GM21786 (cell line): ENCODE results near the gene BCAT1.
A peak's percentile ranks its signal among the peaks of the same experiment; 100 is the strongest.
"Not testable (repeated sequence)": the region's sequence is repeated elsewhere in the genome, so short reads cannot be mapped to it uniquely, and the experiment has no call there.

ENCODE experiments used
- ATAC-seq: cut with Tn5 transposase; IDR thresholded peaks from one replicate; pipeline ENCODE4 v1.9.1; 2021; ENCODE audit not compliant: unreplicated experiment

BCAT1 gene

DNA sequence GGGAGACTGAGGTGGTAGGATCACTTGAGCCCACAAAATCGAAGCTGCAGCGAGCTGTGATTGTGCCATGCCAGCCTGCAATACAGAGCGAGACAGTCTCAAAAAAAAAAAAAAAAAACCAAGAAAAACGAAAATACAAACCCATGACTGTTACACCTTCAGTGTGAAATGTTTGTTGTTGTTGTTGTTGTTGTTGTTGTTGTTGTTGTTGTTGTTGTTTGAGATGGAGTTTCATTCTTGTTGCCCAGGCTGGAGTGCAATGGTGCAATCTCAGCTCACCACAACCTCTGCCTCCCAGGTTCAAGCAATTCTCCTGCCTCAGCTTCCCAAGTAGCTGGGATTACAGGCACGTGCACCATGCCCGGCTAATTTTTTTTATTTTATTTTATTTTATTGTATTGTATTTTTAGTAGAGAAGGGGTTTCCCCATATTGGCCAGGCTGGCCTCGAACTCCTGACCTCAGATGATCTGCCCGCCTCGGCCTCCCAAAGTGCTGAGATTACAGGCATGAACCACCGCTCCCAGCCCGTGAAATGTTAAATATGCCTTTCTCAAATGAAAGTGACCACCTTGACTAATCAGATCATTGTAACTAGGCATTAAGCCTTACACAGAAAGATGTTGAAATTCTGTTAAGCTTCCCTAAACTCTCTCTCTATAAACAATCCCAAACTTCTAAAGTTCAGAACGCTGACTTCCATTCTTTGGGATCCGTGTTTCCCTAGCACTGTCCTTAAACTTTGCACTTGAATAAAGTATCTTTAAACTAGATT is 20.2 kb downstream of the BCAT1 start:
- ATAC-seq: not testable (repeated sequence)

DNA sequence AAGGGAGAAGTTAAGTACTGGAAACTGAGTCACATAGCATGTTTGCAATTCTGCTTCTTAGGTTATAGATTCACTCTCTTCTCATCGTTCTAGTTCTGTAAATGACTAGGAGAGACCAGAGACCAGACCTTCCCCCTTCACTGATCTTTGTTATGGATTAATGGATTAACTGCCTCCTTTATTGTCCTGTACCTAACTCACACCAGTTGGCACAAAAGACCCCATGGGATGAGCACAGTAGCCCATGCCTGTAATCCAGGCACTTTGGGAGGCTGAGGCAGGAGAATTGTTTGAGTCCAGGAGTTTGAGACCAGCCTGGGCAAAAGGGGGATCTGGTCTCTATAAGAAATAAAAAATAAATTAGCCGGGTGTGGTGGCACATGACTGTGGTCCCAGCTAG is 20.8 kb downstream of the BCAT1 start:
- ATAC-seq: no peak

DNA sequence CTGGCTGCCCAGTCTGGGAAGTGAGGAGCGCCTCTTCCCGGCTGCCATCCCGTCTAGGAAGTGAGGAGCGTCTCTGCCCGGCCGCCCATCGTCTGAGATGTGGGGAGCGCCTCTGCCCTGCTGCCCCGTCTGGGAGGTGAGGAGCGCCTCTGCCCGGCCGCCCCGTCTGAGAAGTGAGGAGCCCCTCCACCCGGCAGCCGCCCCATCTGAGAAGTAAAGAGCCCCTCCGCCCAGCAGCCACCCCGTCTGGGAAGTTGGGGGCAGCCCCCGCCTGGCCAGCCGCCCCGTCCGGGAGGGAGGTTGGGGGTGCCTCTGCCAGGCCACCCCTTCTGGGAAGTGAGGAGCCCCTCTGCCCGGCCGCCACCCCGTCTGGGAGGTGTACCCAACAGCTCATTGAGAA is 22.8 kb downstream of the BCAT1 start:
- not testable (repeated sequence) for ATAC-seq

DNA sequence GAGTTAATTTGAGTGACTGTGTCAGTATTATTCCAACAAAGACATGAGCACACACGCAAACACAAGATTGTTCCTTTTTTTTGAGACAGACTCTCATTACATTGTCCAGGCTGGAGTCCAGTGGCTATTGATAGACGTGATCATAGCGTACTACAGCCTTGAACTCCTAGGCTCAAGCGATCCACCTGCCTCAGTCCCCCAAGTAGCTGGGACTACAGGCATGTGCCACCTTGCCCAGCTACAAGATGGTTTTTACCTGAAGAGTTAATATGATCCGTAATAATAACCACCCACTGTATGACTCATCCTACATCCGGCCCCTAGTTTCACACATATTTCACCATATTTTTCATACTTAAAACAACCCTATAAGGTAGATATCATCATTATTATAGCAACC is 26.8 kb downstream of the BCAT1 start:
- peak; percentile 62 for ATAC-seq

DNA sequence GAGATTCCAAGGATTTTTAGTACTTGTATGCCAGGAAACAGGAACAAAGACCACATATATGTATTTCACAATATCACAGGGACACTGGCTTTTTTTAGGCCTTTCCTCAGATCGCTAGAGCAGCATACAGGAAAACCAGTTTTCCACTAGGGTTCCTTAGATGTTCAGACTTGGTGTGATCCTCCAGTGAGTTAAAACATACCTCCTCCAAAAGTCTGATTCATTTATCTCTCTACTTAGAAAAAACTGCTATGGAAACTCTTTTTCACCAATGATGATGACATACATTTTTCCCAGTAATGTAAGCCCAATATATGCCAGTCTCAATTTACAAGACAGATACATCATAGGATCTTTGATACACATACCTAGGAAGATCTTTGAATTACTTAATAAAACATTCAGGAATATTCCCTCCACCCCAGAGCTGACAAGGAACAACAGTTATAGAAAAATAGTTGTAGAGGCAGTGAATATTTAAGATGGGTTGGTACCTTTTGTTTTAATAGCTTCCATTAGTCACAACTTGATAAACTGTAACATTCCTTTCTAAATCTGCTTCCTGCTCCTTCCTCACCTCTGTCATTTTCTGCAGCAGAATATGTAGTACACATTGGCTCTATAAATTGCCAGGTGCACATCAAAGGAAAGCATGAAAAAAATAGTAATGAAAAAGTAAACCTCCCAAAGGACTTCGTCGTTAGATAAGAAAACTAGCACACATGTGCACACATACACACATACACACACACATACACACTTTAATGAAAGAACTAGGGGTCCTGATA is 27.5 kb downstream of the BCAT1 start:
- ATAC-seq: no peak

DNA sequence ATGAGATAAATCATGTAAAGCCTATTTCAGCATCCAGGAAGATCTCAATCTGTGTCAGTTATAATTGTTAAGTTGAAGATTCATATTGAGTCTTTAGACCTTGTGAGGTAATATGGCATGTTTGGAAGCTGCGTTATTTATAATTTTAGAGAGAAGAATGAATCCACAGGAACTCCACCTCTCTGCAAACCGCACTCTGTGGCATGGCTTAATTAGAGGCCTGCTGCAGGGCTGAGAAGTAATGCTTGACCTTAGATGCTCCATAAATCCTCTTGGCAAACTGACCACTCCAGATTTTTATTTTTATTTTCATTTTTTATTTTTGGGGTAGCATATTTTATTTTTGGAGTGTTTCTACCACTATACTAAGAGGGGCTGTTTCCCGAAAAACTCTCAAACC is 28.8 kb downstream of the BCAT1 start:
- ATAC-seq: no peak

DNA sequence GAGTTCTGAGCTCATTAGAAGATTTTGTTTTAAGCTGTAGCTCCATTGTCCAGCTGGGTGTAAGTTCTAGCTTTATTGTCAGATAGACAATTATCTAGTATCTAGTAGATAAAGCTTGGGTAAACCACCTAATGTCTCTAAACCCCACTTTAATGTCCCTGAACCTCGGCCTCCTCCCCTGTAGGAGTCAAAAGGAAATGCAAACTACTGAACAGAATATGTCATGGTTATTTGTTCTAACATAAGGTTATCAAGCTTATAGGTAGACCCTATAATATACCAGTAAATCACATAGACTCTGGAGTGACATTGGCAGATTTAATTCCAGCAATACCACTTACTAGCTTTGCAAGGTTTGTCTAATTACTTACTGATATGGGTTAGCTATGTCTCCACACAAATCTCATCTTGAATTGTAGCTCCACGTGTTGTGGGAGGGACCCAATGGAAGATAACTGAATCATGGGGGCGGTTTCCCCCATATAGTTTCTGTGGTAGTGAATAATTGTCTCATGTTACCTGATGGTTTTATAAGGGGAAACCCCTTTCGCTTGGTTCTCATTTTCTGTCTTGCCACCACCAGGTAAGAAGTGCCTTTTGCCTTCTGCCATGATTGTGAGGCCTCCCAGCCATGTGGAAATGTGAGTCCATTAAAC is 29.4 kb downstream of the BCAT1 start:
- no peak for ATAC-seq

DNA sequence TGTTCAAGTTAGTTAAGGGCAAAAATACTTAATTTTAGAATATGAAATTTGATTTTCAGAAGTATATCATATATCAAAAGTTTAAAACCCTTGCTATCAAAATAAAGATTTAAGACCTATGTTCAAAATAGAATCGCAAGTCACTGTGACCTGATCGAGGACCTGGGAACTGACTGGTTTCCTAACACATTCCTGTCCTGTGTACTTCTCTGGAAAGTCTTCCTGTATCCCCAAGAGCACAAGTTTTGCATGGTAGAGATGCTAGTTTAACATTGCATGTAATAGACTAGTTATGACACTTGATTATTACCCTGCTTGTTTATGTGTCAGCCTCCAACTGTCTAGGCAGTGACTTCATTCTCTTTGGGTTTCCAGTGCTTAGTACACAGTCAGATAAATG is 30.3 kb downstream of the BCAT1 start:
- no peak for ATAC-seq

DNA sequence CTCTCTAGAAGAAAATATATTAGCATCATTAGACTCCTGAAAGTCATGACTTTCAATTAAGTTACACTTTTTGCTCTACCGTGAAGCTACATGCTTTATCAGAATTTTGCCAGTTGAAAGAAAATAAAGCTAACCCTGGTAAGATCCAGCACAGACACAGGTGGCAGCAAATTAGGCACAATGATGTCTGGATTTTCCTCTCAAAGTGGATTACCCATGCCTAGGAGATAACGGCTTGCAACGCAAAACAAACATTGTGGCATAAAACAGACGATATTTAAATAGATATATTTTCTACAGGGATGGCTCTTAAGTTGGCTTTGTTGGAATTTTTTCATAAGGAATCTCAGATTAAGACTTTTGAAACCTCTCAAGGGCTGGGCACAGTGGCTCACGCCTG is 33.4 kb downstream of the BCAT1 start:
- no peak for ATAC-seq

DNA sequence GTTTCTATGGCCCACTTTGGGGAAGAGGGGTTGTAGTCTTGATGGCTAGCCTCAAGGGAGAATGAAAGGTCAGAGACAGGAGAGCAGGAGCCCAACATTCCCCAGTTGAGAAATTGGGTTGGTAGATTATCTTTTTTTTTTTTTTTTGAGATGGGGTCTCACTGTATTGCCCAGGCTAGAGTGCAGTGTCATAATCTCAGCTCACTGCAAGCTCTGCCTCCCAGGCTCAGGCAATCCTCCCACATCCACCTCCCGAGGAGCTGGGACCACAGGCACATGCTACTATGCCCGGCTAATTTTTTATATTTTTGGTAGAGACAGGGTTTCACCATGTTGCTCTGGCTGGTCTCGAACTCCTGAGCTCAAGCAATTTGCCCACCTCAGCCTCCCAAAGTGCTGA is 34.9 kb downstream of the BCAT1 start:
- no peak for ATAC-seq

DNA sequence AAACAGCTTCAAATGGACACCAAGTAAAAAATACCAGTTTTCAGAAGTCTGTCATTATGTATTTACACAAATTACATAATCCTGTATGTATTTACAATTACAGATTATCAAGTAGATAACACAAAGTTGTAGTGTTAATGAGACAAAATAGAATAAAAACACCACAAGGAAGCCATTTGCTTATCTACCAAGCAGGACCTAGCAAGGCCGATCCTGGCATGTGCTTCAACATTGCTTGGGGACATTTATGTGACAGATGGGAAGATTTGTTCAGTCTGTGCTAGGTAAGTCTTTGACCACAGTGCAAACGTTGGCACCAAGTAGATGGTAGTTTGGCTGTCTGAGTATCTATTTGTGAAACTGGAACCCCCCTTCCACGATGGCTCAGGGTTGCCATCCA is 35.8 kb downstream of the BCAT1 start:
- no peak for ATAC-seq

DNA sequence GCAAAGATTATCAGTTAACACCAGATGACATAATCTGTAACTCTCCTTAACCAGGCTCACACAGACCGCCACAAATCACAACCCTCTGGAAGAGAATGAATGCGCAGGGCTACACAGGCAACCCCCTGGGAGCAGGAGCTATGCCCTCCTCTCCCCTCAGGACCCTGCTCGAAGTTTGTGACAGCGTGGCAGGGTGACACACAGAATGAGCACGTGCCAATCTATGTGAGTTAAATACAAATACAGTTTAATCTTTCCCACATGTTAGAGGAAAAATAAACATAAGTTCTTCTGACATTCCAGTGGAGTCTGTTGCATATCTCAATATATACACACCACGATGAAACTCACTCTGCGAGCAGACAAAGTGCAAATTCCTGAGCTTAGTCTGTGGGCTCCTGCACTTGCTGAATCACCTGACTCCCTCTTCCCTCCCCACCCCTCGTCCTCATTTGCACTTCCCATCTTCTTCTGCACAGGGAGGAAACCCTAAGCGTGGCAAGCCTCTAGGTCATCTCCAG is 37.6 kb downstream of the BCAT1 start:
- no peak for ATAC-seq

DNA sequence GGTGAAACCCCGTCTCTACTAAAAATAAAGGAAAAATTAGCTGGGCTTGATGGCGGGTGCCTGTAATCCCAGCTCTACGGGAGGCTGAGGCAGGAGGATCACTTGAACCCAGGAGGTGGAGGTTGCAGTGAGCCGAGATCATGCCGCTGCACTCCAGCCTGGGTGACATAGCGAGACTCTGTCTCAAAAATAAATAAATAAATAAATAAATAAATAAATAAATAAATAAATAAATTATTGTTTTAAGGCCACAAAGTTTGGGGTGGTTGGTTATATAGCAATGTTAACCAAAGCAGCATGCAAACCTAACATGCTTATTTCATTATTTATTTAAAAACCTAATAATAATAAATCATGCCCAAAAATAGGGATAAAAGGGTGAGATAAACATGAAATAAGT is 38.7 kb downstream of the BCAT1 start:
- not testable (repeated sequence) for ATAC-seq

DNA sequence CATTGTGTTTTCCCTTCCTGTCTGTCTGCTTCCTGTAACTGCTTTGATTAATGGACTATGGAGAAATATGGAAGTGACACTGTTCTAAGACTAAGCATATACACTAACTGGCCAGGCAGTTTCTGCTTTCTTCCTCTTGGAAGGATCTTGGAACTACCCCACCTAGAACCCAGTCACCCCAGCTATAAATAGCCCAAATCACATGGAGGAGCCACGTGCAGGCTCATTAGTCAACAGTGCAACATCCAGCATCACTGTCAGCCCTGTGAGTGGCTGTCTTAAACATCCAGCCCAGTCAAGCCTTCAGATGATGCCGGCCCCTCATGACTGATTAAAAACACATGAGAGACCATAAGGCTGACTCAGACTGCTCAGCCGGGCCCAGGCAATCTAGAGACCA is 39.2 kb downstream of the BCAT1 start:
- no peak for ATAC-seq

DNA sequence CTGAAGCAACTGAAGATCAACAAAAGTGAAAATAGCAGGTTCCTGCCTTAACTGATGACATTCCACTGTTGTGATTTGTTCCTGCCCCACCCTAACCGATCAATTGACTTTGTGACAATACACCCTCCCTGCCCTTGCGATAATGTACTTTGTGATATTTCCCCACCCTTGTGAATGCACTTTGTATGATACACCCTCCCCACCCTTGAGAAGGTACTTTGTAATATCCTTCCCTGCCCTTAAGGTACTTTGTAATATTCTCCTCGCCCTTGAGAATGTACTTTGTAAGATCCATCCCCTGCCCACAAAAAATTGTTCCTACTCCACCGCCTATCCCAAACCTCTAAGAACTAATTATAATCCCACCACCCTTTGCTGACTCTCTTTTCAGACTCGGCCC is 41.4 kb downstream of the BCAT1 start:
- ATAC-seq: no peak

DNA sequence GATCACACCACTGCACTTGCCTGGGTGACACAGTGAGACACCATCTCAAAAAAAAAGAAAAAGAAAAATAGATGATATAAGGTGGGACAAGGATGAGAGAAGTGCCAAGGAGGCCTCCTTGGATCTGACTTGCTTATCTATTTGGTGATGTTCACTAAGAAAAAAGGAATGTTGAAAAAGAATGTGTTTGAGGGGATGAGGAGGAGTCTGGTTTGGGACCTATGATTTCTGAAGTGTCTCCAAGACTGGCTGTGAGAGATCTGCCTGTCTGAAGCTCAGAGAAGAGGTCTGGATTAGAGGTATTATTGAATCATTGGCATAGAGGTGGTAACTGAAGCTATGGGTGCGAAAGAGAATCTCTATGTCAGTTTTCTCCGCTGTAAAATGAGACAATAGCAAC is 42.8 kb downstream of the BCAT1 start:
- no peak for ATAC-seq

DNA sequence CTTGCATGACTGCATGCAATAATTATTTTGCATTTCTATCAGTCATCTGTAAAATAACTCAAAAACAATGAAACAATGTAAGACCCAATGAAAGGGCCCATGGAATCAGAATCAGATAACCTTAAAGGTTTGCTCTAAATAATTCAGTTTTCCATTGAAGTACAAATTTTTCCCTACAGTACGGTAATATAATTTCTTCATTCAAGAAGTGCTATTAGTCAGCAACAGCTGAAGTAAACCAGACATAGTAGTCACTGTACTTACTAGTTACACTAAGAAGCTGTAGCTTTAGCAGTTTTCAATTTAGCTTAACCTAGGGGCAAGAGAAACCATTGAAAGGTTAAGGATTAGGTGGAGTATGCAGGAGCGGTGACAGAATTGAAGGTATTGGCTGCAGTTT is 43.5 kb downstream of the BCAT1 start:
- ATAC-seq: no peak

DNA sequence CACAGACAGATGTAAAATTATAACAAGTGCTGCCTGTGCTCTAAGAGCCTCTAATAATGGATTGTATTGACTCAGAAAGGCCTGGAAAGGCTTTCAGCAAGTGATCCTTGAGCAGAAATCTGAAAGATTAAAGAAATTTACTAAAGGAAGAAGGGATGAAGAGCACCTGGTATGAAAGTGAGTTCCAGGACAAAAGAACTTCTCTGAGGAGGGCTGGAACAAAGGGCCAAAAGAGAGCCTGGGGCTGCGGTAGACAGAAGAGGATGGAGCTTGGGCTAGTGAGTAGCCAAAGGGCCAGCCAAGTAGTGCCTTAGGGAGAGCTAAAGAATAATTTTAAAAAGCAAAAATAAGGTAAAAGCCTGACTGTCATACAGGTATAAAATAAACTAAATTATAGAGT is 44.0 kb downstream of the BCAT1 start:
- no peak for ATAC-seq

DNA sequence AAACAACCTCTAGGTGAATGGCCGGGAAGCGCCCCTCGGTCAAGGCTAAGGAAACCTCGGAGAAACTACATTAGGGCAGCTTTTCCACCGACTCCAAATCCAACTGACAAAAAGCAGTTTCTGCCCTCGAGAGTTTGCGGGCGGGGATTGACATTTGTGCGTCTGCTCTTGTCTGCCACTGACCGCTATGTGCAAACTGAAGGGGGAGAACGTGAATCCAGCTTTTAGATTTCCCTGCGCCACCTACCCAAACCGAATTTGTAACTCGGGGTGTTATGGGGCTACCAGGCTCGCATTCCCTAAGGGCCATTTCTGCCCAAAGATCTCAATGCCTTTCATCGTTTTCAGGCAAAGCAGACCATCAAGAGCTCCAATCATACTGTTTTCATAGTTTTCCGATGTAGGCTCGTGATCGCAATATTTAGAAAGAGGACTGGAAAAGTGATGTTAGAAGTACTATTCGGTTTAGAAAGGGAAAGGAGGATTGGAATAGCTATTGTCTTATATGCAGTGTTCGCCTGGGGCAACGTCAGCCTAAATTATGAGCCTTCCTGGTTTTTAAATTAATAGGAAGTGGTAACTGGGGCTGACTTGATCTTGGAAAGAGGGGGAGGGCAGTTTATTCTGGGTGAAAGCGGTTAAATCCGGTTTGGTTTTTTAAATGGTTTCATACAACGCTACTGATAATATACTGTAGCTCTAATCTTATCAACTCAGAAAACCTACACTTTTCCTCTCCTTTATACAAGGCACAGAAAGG is 45.4 kb downstream of the BCAT1 start:
- no peak for ATAC-seq

DNA sequence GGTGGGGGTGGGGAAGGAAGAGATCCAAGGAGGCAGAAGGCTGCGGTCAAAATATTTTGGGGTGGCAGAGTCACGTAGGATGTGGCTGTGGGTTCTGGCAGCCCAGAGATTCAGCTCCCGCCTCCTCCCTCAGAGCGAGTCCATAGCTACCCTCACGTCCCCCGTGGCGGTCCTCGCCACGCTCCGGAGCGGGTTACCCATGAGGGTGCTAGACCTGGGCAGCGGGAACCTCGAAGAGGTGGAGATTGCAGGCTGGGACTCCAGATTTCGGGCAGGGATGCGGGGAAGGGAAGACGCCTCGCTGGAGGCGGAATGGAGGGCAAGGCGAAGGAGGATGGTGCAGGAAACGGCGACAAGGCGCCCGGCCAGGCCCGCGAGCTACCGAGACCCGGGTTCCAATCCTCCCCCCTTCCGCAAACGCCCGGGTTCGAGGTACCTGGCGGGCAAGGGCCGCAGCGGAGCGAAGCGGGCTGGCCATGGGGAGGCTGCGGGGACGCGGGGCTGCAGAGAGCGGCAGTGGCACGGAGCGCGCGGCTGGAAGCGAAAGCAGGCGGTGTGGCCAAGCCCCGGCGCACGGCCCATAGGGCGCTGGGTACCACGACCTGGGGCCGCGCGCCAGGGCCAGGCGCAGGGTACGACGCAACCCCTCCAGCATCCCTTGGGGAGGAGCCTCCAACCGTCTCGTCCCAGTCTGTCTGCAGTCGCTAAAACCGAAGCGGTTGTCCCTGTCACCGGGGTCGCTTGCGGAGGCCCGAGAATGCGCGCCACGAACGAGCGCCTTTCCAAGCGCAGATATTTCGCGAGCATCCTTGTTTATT is 46.2 kb downstream of the BCAT1 start:
- no peak for ATAC-seq
